ENCODE data around the gene IFT122. TPM values are rescaled to one million over a fixed set of nuclear protein-coding genes. Genes with fewer than 3 reads are reported as not detected.

Gene IFT122
- total RNA-seq, 1 experiment from 2014 or later, result 30.0 TPM

DNA sequence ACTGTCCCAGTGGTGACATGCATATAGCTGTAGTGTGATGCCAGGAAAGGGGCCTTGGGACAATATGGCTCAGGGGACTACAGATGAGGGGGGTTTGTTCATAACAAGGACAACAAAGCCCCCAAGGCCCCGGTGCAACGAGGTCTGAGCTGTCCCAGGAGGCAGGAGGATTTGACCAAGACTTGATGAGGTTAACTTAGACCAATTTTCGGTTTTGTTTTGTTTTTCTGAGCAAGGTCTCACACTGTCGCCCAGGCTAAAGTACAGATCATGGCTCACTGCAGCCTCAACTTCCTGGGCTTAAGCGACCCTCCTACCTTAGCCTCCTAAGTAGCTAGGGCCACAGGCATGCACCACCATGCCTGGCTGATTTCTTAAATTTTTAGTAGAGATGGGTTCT, 35.4 kb upstream of the IFT122 start:
- H3K36me3 ChIP-seq (ENCODE audit: control insufficient read depth, insufficient read depth, low read length), result no peaks in the 10 kb centered on the region
- Mint-ChIP-seq H3K36me3 (ENCODE audit: insufficient read depth, unreplicated experiment) (no peaks in the 10 kb centered on the region), H3K4me3 (ENCODE audit: unreplicated experiment) (no peak overlapping the region), H3K27me3 (ENCODE audit: insufficient read depth, unreplicated experiment) (no peaks in the 10 kb centered on the region), H3K9me3 (ENCODE audit: unreplicated experiment) (no peaks in the 10 kb centered on the region), H3K4me1 (ENCODE audit: low read depth, unreplicated experiment) (no peaks in the 10 kb centered on the region), H3K27ac (ENCODE audit: unreplicated experiment) (no peak overlapping the region)
- no peak overlapping the region for H3K4me3 ChIP-seq (ENCODE audit: low read depth, low read length)
- no peak for DNase-seq
- CTCF ChIA-PET, result no interaction called here
- no TSS peak for BruUV-seq (replicated peaks)
- H3K27me3 ChIP-seq (replicated peaks; ENCODE audit: control insufficient read depth, insufficient read depth, low read length), result no peaks in the 10 kb centered on the region
- H3K4me1 ChIP-seq, result no peaks in the 10 kb centered on the region
- no peaks in the 10 kb centered on the region for H3K9me3 ChIP-seq
- POLR2A ChIA-PET, result no interaction called here
- TF ChIP-seq, protein P1, sequence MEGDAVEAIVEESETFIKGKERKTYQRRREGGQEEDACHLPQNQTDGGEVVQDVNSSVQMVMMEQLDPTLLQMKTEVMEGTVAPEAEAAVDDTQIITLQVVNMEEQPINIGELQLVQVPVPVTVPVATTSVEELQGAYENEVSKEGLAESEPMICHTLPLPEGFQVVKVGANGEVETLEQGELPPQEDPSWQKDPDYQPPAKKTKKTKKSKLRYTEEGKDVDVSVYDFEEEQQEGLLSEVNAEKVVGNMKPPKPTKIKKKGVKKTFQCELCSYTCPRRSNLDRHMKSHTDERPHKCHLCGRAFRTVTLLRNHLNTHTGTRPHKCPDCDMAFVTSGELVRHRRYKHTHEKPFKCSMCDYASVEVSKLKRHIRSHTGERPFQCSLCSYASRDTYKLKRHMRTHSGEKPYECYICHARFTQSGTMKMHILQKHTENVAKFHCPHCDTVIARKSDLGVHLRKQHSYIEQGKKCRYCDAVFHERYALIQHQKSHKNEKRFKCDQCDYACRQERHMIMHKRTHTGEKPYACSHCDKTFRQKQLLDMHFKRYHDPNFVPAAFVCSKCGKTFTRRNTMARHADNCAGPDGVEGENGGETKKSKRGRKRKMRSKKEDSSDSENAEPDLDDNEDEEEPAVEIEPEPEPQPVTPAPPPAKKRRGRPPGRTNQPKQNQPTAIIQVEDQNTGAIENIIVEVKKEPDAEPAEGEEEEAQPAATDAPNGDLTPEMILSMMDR (IDR thresholded peaks at IDR 0.05; ENCODE audit: insufficient read depth in 1 of 2, low read depth in 1 of 2, low read length in 1 of 2, severe bottlenecking in 1 of 2, unreplicated experiment in 1 of 2), result no peak
- intact Hi-C loops (cut with micrococcal nuclease; ENCODE audit: unreplicated experiment), result no loop called here

DNA sequence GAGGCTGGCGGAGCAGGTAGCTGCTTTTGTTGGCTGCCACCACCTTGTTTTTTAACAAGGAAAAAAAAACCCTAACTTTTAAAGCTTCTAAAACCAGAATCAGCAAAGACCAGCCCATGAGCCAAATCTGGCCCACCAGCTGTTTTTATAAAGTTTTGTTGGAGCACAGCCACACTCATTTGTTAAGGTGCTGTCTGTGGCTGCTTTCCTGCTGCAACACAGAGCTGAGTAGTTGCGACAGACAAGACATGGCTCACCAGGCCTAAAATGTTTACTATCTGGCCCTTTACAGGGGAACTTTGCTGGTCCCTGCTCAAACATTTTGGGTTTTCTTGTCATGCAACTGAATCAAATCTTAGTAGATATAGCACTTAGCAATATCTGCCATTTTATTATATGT, 30.5 kb upstream of the IFT122 start:
- Mint-ChIP-seq H3K27ac (ENCODE audit: unreplicated experiment) (no peak overlapping the region), H3K27me3 (ENCODE audit: insufficient read depth, unreplicated experiment) (no peaks in the 10 kb centered on the region), H3K4me1 (ENCODE audit: low read depth, unreplicated experiment) (peaks cover 7% of the 10 kb centered on the region), H3K4me3 (ENCODE audit: unreplicated experiment) (no peak overlapping the region), H3K9me3 (ENCODE audit: unreplicated experiment) (no peaks in the 10 kb centered on the region), H3K36me3 (ENCODE audit: insufficient read depth, unreplicated experiment) (no peaks in the 10 kb centered on the region)
- TF ChIP-seq, protein P1 (IDR thresholded peaks at IDR 0.05; ENCODE audit: insufficient read depth in 1 of 2, low read depth in 1 of 2, low read length in 1 of 2, severe bottlenecking in 1 of 2, unreplicated experiment in 1 of 2), result no peak
- ChIA-PET CTCF (interaction anchor here (1.1 kb wide), 1 partner anchor 26 kb away, joined by 3 read pairs; no protein-coding TSS in a partner anchor), POLR2A (no interaction called here)
- no peak for DNase-seq
- Histone ChIP-seq H3K4me1 (peaks cover 16% of the 10 kb centered on the region), H3K4me3 (ENCODE audit: low read depth, low read length) (no peak overlapping the region), H3K36me3 (ENCODE audit: control insufficient read depth, insufficient read depth, low read length) (no peaks in the 10 kb centered on the region), H3K27me3 (replicated peaks; ENCODE audit: control insufficient read depth, insufficient read depth, low read length) (no peaks in the 10 kb centered on the region), H3K9me3 (no peaks in the 10 kb centered on the region)
- BruUV-seq (replicated peaks), result no TSS peak
- intact Hi-C loops (cut with micrococcal nuclease; ENCODE audit: unreplicated experiment), result no loop called here

DNA sequence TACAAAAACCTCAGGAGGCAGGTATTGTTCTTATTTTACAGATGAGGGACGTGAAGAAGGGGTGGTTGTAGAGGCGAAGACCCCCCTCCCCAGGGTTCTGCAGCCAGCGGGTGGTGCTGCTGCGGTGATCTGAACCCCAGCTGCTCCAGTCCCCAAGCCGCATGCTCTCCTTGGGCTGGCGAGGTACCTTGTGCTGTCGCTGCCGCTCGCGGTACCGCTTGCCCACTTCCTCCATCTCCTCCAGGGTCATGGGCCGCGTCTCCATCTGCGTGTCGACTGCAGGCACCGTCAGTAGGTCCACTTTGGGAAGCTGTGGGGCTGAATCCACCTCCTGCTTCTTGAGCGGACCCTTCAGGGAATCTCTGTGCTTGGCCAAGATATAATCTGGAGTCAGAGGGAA, 29.1 kb upstream of the IFT122 start:
- H3K9me3 ChIP-seq, result no peaks in the 10 kb centered on the region
- no peak for DNase-seq
- TF ChIP-seq, protein P1 (IDR thresholded peaks at IDR 0.05; ENCODE audit: insufficient read depth in 1 of 2, low read depth in 1 of 2, low read length in 1 of 2, severe bottlenecking in 1 of 2, unreplicated experiment in 1 of 2), result no peak
- Mint-ChIP-seq H3K4me3 (ENCODE audit: unreplicated experiment) (no peak overlapping the region), H3K9me3 (ENCODE audit: unreplicated experiment) (no peaks in the 10 kb centered on the region), H3K4me1 (ENCODE audit: low read depth, unreplicated experiment) (peaks cover 7% of the 10 kb centered on the region), H3K36me3 (ENCODE audit: insufficient read depth, unreplicated experiment) (no peaks in the 10 kb centered on the region), H3K27ac (ENCODE audit: unreplicated experiment) (no peak overlapping the region), H3K27me3 (ENCODE audit: insufficient read depth, unreplicated experiment) (no peaks in the 10 kb centered on the region)
- POLR2A ChIA-PET, result no interaction called here
- intact Hi-C loops (cut with micrococcal nuclease; ENCODE audit: unreplicated experiment), result no loop called here
- peaks cover 16% of the 10 kb centered on the region for H3K4me1 ChIP-seq
- H3K27me3 ChIP-seq (replicated peaks; ENCODE audit: control insufficient read depth, insufficient read depth, low read length), result no peaks in the 10 kb centered on the region
- no peak overlapping the region for H3K4me3 ChIP-seq (ENCODE audit: low read depth, low read length)
- no TSS peak for BruUV-seq (replicated peaks)
- CTCF ChIA-PET, result interaction anchor here (0.5 kb wide), 1 partner anchor 13 kb away, joined by 5 read pairs; no protein-coding TSS in a partner anchor
- no peaks in the 10 kb centered on the region for H3K36me3 ChIP-seq (ENCODE audit: control insufficient read depth, insufficient read depth, low read length)
